Endothelial cell of umbilical vein (primary cell): ENCODE results near the gene CCR5AS.

Source experiments
- BruUV-seq: library from RNA; stranded (reverse); fragments of 400-500 nt; replicated peaks from 2 replicates; lab custom pipeline; 2021; lab: Mats Ljungman, UMichigan
- CTCF ChIA-PET: fragments of 300-600, 350-600 bp; sonication (Branson Sonifier 250); formaldehyde crosslinking; loops from one replicate; lab custom pipeline; 2021; ENCODE audit warnings: antibody characterized with exemption, inconsistent platforms; lab: Charles Lee
- POLR2A ChIA-PET: fragments of 300-600, 350-600 bp; sonication (Branson Sonifier 250); formaldehyde crosslinking; loops from one replicate; lab custom pipeline; 2021; ENCODE audit warnings: antibody characterized with exemption, inconsistent platforms; lab: Charles Lee
- DNase-seq: peaks from one replicate; pipeline ENCODE4 v3.0.0-alpha.2; 2011; ENCODE audit warnings: low read depth, low spot score
- FAIRE-seq: peaks from 2 replicates; lab custom pipeline; 2011; peaks lifted over from hg19 to GRCh38; lab: Jason Lieb, UNC
- H2AFZ ChIP-seq: 2 replicates; pipeline ENCODE4 v1.6.0; 2012; ENCODE audit warnings: low read depth, low read length, control low read depth, inconsistent platforms
- H3K27ac ChIP-seq: 2 replicates; pipeline ENCODE4 v1.5.1; 2011; ENCODE audit warnings: low read depth, mild to moderate bottlenecking, control low read depth, low read length, moderate library complexity; ENCODE audit not compliant: insufficient read depth
- H3K27me3 ChIP-seq, 2 experiments: 2 replicates each; pipeline versions ENCODE4 v1.6.0 to v1.6.1; 2011; ENCODE audit warnings: low read length in 2 of 2, mixed read lengths in 1 of 2; ENCODE audit not compliant: control insufficient read depth in 2 of 2, insufficient read depth in 2 of 2
- H3K36me3 ChIP-seq, 2 experiments: 2 replicates in 1 of 2; 3 replicates in 1 of 2; pipeline ENCODE4 v1.5.1; 2011; ENCODE audit warnings: low read length in 2 of 2, mild to moderate bottlenecking in 1 of 2, moderate library complexity in 1 of 2; ENCODE audit not compliant: control insufficient read depth in 2 of 2, insufficient read depth in 2 of 2; ENCODE audit errors: extremely low read depth in 1 of 2
- H3K4me1 ChIP-seq: 3 replicates; pipeline ENCODE4 v1.5.1; 2011; ENCODE audit warnings: mild to moderate bottlenecking, low read length; ENCODE audit not compliant: control insufficient read depth, insufficient read depth; ENCODE audit errors: extremely low read depth
- H3K4me2 ChIP-seq: 2 replicates; pipeline ENCODE4 v1.6.1; 2011; ENCODE audit warnings: low read length, control low read depth, mixed read lengths; ENCODE audit not compliant: insufficient read depth
- H3K4me3 ChIP-seq, 3 experiments: fragments of 200-600 bp in 1 of 3; sonication (generic), shearing (Covaris generic) in 1 of 3; replicated peaks in 1 of 3; 2 replicates each; pipeline ENCODE4 v1.5.1; 2011 to 2016; ENCODE audit warnings: control low read depth in 3 of 3, low read length in 3 of 3, mild to moderate bottlenecking in 2 of 3, inconsistent platforms in 1 of 3, low read depth in 1 of 3, moderate library complexity in 1 of 3; ENCODE audit not compliant: insufficient read depth in 1 of 3
- H3K79me2 ChIP-seq: 2 replicates; pipeline ENCODE4 v1.6.0; 2012; ENCODE audit warnings: low read length, inconsistent platforms; ENCODE audit not compliant: control insufficient read depth, insufficient read depth
- H3K9ac ChIP-seq: replicated peaks from 2 replicates; pipeline ENCODE3; 2011; ENCODE audit warnings: low read length, control low read depth; ENCODE audit not compliant: insufficient read depth; ENCODE audit errors: extremely low read depth
- H3K9me1 ChIP-seq: replicated peaks from 3 replicates; pipeline ENCODE4 v1.6.0; 2011; ENCODE audit warnings: mild to moderate bottlenecking, low read length; ENCODE audit not compliant: control insufficient read depth, insufficient read depth; ENCODE audit errors: extremely low read depth
- H3K9me3 ChIP-seq: replicated peaks from 2 replicates; pipeline ENCODE4 v1.5.1; 2012; ENCODE audit warnings: low read length, inconsistent platforms; ENCODE audit not compliant: control insufficient read depth, insufficient read depth
- H4K20me1 ChIP-seq: replicated peaks from 2 replicates; pipeline ENCODE3; 2011; ENCODE audit warnings: mild to moderate bottlenecking, low read length; ENCODE audit not compliant: control insufficient read depth, insufficient read depth; ENCODE audit errors: extremely low read depth
- EZH2 ChIP-seq: IDR thresholded peaks from 2 replicates; pipeline ENCODE4 v1.6.1; 2012; ENCODE audit warnings: borderline replicate concordance, low read depth, mild to moderate bottlenecking, moderate library complexity, low read length, inconsistent platforms; ENCODE audit not compliant: severe bottlenecking
- FOS ChIP-seq: IDR thresholded peaks from 2 replicates; pipeline ENCODE4 v1.6.1; 2011; ENCODE audit warnings: mild to moderate bottlenecking, low read length, moderate library complexity, borderline replicate concordance; ENCODE audit not compliant: insufficient read depth
- GATA2 ChIP-seq: IDR thresholded peaks from 2 replicates; pipeline ENCODE4 v1.7.0; 2011; ENCODE audit warnings: low read depth, mild to moderate bottlenecking, moderate library complexity, mixed read lengths, low read length; ENCODE audit not compliant: insufficient read length, insufficient read depth
- JUN ChIP-seq: IDR thresholded peaks from 2 replicates; pipeline ENCODE4 v1.6.1; 2011; ENCODE audit warnings: borderline replicate concordance, low read depth; ENCODE audit not compliant: insufficient read length, insufficient read depth
- MAX ChIP-seq: IDR thresholded peaks from 2 replicates; pipeline ENCODE4 v1.6.1; 2011; ENCODE audit not compliant: insufficient read depth, insufficient read length
- MYC ChIP-seq: IDR thresholded peaks from one replicate; pipeline ENCODE4 v1.6.1; 2011; ENCODE audit warnings: mild to moderate bottlenecking, low read depth, low read length
- POLR2A ChIP-seq: IDR thresholded peaks from 2 replicates; pipeline ENCODE4 v1.6.1; 2012; ENCODE audit warnings: low read depth, mild to moderate bottlenecking, control low read depth, low read length
- POLR2AphosphoS5 ChIP-seq: IDR thresholded peaks from 2 replicates; pipeline ENCODE4 v1.6.1; 2012; ENCODE audit warnings: low read depth, mild to moderate bottlenecking, control low read depth, low read length, moderate library complexity; ENCODE audit not compliant: insufficient read depth
- dilution Hi-C: fragments of 300-500 bp; cut with MboI; formaldehyde crosslinking; loops from one replicate; pipeline ENCODE4 v1.15.0; 2019; ENCODE audit warnings: low sequenced_read_pairs; ENCODE audit not compliant: extremely low pct_ligation_motif_present
- intact Hi-C: fragments of 100-400 bp; cut with micrococcal nuclease; formaldehyde crosslinking; loops from one replicate; pipeline ENCODE4 v1.10.0; 2022
- TF ChIP-seq, protein P1 (sequence below), 2 donors: IDR thresholded peaks; 1 replicate in 1 of 2; 2 replicates in 1 of 2; pipeline ENCODE4 v1.5.1; 2011; ENCODE audit warnings: low read length in 2 of 2, mild to moderate bottlenecking in 2 of 2, moderate library complexity in 2 of 2, control low read depth in 1 of 2, inconsistent platforms in 1 of 2, low read depth in 1 of 2; ENCODE audit not compliant: insufficient read depth in 1 of 2; ENCODE audit errors: extremely low read depth in 1 of 2

Gene CCR5AS

GRCh38 chr3:46400846-46401245, 6.0 kb downstream of the CCR5AS start:
- H4K20me1 ChIP-seq, result no peaks in the 10 kb centered on the region
- no peak for DNase-seq
- H3K4me3 ChIP-seq, result no peak overlapping the region
- no peak for FAIRE-seq
- no peaks in the 10 kb centered on the region for H3K79me2 ChIP-seq
- H3K27ac ChIP-seq, result no peak overlapping the region
- H3K9me3 ChIP-seq, result no peaks in the 10 kb centered on the region
- H3K9me1 ChIP-seq, result no peaks in the 10 kb centered on the region
- ChIA-PET POLR2A (no interaction called here), CTCF (interaction anchor here (1.3 to 3.8 kb wide), 2 partner anchors 23 to 26 kb away, joined by 7 to 13 read pairs; no protein-coding TSS in a partner anchor)
- no peak overlapping the region for H3K9ac ChIP-seq
- no peak overlapping the region for H2AFZ ChIP-seq
- no TSS peak for BruUV-seq
- no peak overlapping the region for H3K4me2 ChIP-seq
- no peaks in the 10 kb centered on the region for H3K27me3 ChIP-seq
- H3K36me3 ChIP-seq, result no peaks in the 10 kb centered on the region
- dilution Hi-C loops, result no loop called here
- intact Hi-C loops, result no loop called here
- no peak for TF ChIP-seq MYC
- no peak for TF ChIP-seq EZH2
- no peak for TF ChIP-seq POLR2AphosphoS5
- TF ChIP-seq JUN, result no peak
- no peak for TF ChIP-seq FOS
- TF ChIP-seq, protein P1, sequence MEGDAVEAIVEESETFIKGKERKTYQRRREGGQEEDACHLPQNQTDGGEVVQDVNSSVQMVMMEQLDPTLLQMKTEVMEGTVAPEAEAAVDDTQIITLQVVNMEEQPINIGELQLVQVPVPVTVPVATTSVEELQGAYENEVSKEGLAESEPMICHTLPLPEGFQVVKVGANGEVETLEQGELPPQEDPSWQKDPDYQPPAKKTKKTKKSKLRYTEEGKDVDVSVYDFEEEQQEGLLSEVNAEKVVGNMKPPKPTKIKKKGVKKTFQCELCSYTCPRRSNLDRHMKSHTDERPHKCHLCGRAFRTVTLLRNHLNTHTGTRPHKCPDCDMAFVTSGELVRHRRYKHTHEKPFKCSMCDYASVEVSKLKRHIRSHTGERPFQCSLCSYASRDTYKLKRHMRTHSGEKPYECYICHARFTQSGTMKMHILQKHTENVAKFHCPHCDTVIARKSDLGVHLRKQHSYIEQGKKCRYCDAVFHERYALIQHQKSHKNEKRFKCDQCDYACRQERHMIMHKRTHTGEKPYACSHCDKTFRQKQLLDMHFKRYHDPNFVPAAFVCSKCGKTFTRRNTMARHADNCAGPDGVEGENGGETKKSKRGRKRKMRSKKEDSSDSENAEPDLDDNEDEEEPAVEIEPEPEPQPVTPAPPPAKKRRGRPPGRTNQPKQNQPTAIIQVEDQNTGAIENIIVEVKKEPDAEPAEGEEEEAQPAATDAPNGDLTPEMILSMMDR (IDR thresholded peaks at IDR 0.05; ENCODE audit: extremely low read depth in 1 of 2, insufficient read depth in 1 of 2, low read depth in 1 of 2, low read length in 2 of 2), result no peak
- TF ChIP-seq POLR2A, result no peak
- TF ChIP-seq MAX, result no peak
- TF ChIP-seq GATA2, result no peak
- peaks cover 21% of the 10 kb centered on the region for H3K4me1 ChIP-seq
